Measurements from ENCODE around the gene ABCB9. TPM values are rescaled to one million over a fixed set of nuclear protein-coding genes. Genes with fewer than 3 reads are reported as not detected.

Gene ABCB9
- polyA plus RNA-seq, 3 donors, result 1.5 to 3.3 (median 1.8) TPM

DNA sequence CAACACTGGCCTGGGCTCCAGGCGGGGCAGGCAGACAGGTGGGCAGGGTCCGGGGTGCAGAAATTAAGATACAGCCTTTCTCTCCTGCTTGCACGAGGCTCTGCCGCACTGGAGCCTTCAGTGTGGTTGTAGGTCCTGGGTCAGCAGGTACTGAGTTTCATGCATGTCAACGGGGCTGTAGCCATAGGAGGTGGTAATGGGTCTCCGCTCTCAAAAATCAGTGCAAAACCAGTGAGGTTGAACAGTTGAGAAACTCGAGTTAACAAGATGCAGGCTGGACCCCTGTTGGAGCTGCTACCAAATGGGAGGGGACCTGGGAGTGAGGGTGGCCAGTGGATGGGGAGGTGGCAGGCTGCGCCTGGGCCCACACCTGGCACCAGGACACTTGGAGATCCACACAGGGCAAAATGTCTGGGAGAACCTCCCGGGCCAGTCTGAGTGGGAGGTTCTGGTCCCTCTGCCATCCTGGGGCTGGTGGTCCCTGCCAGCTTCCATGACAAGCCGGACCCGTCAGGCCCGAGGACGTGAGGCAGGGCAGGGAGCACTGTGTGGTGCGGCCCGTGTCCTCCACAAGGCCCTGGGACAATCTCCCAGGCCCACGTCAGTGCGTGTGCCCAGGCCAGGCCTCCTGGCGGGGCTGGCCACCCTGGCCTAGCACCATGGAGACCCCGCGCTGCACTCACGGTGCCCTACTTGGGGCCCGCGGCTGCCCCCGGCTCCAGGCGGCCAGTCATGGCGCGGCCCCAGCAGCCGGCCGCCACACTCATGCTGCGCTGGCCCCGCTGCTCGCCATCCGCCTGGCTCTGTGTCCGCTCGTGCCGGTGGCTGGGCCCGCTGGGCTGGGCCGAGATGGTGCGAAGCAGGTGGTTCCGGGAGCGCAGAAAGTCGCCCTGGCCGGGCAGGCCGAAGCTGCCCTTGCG lies 19.3 kb upstream of the ABCB9 start:
- no peak overlapping the region for H3K27ac ChIP-seq (ENCODE audit: low read depth, low read length)
- 90 to 91% (median 90%) methylated on average over 43 to 45 of the region's 45 CpGs for WGBS, 3 donors

DNA sequence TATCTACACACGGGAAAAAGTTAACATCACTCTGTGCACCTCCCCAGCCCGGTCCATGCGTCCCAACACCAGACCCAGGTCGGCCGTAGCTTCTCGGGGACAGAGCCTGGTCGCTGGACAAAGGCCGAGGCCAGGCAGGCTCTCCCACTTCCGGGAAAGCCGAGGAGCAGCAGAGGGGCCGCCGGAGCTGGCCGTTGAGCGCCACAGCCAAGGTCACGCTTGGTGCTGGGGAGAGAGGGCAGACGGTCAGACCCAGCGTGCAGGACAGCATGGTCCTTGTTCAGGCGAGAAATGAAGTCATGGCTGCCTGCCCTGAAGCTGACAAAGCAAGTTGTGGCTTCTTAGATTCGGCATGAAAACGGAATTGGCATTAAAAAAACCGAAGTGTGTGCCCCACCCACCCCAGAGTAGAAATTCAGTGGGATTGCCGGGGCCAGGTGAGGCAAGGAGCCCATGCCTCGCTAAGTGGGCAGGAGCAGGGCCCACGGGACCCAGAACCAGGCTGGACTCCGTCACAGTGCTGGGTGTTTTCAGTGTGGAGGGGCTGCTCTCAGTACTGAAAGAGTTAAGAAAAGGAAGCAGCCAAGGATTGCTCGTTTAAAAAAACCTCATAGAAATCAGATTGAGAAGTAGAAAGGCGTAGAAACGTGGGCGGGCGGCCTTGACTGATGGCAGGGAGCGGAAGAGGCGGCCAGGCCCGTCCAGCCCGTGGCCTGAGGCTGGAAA lies 18.5 kb upstream of the ABCB9 start:
- 20 to 22% (median 21%) methylated on average over 34 of the region's 34 CpGs for WGBS, 3 donors
- no peak overlapping the region for H3K27ac ChIP-seq (ENCODE audit: low read depth, low read length)

DNA sequence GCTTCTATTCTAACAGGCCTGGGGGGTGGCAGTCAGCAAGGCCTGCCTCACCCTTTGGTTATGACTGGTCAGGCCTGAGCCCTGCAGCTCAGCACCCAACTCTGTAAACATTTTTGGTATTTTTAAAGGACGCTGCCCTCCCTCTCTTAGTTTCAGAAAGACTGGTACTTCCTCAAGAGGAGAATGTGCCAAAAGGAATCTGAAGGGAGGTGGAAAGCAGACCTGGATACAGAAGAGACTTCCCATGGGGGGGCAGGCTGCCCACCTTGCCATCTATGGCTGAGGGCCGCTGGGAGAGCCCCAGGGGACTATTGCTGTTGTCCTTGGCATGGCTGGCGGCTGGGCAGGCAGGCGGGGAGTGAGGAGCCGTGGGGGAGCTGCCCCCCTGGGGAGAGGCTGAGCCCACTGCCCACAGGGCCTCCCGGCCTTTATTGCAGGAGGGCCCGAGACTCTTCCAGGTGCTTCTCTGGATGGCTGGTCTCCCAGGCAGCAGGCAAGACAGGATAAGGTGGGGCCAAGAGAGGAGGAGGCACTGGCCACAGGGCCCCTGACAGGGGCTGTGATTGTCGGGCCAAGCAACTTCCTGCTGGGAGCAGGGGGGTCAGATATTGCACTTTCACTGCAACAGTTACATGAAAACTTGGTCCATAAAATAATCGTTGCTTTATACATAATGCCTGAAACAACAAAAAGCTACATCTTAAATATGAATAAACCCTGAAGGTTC lies 17.7 kb upstream of the ABCB9 start:
- no peak overlapping the region for H3K27ac ChIP-seq (ENCODE audit: low read depth, low read length)
- 28 to 36% (median 29%) methylated on average over 9 of the region's 9 CpGs for WGBS, 3 donors

DNA sequence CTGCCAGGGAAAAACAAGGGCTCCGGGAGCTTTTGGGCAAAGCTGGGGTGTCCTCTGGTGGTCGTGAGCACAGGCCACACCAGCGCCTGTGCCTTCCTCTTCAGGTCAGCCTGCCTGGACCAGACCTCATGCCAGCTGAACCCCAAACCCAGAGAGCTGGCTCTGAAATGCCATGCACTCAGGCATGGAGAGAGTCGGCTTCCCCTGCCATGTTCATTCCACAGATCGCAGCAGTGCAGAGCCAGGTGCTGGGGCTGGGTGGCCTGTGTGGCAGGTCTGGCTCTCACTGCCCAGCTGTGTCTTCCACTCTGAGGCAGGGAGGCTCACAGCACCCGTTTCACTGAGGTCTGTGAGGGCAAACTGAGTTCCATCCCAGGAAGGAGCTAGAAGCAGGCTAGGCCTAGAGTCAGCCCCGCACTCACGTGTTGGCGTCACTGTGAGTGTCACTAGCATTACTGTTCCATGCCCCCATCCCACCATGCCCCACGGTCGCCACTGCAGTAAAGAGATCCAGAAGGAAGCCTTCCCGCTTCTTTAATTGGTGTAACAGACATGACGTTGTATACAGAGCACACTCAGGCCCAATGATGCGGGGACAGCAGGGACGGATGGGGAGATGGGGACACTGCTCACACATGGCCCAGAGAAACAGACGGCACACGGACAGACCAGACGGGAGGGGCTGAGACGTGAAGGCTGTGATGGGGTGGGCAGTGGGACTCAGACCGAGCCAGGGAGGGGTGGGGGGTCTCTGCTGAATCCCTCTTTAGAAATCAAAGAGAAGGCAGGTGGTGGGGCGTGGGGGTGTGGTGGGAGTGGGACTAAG lies 16.9 kb upstream of the ABCB9 start:
- 76 to 80% (median 78%) methylated on average over 21 of the region's 21 CpGs for WGBS, 3 donors

DNA sequence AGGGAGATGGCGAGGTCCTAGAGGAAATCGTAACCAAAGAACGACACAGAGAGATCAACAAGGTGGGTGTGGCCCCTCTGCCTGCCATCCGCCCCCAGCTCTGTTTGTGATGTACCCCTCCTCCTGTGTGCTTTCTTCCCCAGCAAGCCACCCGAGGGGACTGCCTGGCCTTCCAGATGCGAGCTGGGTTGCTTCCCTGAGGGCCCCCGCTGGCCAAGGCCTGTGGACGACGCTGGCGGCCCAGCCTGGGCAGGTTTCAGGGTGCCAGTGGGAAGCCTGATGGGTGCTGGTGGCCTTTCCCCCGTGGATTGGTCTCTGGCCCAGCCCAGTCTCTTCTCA lies 16.2 kb upstream of the ABCB9 start:
- WGBS, 3 donors, result 74 to 88% (median 75%) methylated on average over 10 to 11 of the region's 11 CpGs
- no peak overlapping the region for H3K27ac ChIP-seq (ENCODE audit: low read depth, low read length)

More for the DNA sequence above, 16.9 kb upstream of the ABCB9 start:
- no peak overlapping the region for H3K27ac ChIP-seq (ENCODE audit: low read depth, low read length)

DNA sequence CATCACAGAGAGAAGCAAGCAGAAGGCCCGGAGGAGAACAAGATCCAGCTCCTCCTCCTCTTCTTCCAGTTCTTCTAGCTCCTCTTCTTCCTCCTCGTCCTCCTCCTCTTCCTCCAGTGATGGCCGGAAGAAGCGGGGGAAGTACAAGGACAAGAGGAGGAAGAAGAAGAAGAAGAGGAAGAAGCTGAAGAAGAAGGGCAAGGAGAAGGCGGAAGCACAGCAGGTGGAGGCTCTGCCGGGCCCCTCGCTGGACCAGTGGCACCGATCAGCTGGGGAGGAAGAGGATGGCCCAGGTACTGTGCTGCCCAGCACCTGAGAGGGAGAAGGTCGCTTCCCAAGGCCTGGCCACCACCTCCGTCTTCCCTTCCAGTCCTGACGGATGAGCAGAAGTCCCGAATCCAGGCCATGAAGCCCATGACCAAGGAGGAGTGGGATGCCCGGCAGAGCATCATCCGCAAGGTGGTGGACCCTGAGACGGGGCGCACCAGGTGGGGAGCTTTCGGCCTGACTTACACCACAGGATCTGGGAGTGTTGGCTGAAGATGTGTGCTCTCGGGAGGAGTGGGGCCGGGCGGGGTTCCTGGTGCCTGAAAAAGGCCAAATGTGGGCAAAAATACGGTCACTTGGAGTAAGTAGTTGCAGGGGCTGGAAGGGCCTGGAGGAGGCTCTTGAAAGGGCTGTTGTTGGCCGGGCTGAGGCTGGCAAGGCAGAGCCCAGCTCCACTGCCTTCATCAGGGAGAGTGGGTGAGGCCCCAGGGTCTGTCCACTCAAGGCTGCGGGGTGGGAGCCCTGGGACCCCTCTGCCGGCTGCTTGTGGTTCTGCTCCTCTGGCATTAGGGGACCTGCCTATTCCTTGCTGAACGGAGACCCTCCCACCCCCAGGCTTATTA lies 15.6 kb upstream of the ABCB9 start:
- WGBS, 3 donors, result 61 to 67% (median 61%) methylated on average over 23 to 25 of the region's 25 CpGs
- no peak overlapping the region for H3K27ac ChIP-seq (ENCODE audit: low read depth, low read length)

DNA sequence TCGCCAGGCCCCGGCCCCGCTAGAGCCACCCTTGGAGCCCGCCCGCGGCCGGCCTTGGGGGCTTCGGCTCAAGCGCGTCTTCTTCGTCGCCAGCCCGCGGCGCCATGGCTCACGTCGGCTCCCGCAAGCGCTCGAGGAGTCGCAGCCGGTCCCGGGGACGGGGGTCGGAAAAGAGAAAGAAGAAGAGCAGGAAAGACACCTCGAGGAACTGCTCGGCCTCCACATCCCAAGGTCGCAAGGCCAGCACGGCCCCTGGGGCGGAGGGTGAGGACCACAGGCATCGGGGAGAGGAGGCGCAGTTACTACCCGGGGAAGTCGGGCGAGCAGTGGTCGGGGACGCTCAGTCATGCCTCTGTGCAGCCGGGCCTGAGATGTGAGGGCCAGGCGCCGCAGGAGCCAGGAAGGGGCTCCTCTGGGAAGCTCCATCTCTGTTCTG lies 14.8 kb upstream of the ABCB9 start:
- 1% methylated on average over 40 of the region's 40 CpGs for WGBS, 3 donors
- H3K27ac ChIP-seq (ENCODE audit: low read depth, low read length), result no peak overlapping the region

DNA sequence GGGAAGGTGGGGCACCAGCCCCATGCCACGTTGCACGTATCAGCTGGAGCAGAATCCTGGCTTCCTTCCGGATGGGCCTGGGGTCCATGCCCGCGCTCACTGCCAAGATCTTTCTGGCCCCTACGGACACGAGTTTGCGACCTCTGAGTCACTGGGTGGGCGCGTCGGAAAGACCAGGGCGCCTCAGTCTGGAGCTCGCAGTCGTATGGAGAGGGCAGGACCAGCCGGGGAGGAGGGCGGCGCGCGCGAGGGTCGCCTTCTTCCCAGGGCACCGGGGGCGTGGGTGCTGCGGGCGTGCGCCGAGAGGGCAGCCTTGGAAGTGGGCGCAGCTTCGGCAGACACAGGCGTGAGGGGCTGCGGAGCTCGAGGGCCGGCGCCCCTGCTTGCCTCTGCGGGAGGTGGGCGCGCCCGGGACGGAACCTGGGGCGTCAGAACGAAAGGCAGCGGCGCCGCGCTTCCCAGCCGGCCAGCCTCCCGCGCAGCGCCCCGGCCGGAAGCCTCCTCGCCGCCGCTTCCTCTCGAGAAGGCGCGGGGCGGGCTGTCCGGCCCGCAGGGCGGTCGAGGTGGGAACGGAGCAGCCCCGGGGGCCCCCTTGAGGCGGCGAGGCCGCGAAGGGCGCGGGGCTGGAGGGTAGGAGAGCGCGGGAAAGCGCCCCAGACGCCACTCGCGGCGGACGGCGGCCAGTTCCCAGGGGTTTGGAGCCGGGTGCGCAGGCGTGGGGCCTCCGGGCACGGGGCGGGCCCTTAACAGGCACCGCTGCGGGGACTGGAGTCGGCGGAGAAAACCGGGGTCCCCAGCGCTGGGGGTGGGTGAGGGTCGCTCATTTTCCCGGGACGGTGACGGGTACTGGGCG lies 14.1 kb upstream of the ABCB9 start, which contains the start of gene ARL6IP4:
TSS of gene ARL6IP4 (plus strand) at position 499 of the 853 bp plus-strand sequence. CDS start 459 bp downstream, outside the sequence.
- no peak within 1 kb of the TSS for H3K27ac ChIP-seq (ENCODE audit: low read depth, low read length)
- 0% methylated on average over 84 to 96 of the region's 96 CpGs for WGBS, 3 donors

DNA sequence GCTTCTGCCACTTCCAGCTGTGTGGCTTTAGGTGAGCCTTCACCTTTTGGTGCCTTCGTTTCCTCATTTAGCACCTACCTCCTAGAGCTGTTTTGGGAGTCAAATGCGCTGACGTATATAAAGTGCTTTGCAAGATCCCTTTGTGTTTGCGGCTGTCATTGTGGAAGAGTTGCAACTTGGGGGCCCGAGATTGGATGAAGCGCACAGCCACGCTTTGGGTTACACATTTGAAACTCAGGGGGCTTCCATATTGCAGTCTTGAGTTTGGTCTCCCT lies 13.6 kb upstream of the ABCB9 start:
- H3K27ac ChIP-seq (ENCODE audit: low read depth, low read length), result no peak overlapping the region

DNA sequence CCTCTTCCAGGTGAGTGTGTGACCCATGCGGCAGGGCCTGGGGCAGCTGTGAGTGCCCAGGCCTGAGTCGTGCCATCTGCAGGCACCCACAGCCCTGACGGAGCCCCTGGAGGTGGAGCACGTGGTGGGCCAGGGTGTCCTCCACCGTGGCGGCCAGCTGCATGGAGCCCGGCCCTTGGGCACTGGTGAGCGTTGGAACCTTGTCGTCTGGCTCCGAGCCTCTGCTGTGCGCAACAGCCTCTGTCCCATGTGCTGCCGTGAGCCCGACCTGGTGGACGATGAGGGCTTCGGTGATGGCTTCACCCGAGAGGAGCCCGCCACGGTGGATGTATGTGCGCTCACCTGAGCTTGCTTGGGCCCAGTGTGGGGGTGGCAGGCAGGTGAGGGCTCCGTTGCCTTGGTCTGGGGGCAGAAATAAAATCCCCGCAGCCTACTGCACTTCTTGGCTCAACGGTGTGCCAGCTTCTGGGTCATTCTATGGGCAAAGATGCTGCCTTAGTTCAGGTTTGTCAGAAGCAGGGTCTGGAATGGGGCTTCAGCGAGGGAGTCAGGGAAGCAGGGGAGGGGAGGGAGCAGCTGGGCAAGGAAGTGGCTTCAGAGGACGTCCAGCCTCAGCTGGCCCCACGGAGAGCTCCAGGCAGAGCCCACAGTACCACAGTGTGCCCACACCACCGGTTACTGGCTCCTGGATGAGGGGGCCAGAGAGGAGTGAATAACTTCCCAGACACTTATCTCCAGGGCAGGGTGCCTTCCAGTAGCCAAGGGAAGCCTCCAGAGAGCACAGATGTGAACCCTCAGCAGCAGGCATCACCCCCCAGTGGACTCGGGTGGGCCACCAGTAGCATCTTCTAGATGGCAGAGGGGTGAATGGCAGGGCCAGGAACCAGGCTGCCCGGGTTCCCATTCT lies 13.0 kb upstream of the ABCB9 start:
- 68 to 78% (median 73%) methylated on average over 28 of the region's 28 CpGs for WGBS, 3 donors
- no peak overlapping the region for H3K27ac ChIP-seq (ENCODE audit: low read depth, low read length)

More for the DNA sequence above, 13.6 kb upstream of the ABCB9 start:
- WGBS, 3 donors, result 4 to 15% (median 9%) methylated on average over 7 of the region's 7 CpGs

DNA sequence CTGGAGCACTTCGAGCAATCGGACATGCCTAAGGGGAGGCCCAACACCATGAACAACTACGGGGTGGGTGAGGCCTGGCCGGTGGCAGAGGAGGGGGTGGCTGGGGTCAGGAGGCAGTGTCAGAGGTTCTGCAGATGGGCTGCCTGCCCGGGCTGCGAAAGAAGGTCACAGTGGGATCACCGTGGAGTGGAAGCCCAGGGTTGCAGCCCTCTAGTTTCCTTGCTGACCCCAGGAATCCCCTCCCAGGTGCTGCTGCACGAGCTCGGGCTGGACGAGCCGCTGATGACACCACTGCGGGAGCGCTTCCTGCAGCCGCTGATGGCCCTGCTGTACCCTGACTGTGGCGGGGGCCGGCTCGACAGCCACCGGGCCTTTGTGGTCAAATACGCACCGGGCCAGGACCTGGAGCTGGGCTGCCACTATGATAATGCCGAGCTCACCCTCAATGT lies 12.3 kb upstream of the ABCB9 start:
- H3K27ac ChIP-seq (ENCODE audit: low read depth, low read length), result no peak overlapping the region
- 81 to 87% (median 84%) methylated on average over 16 to 21 of the region's 21 CpGs for WGBS, 3 donors

DNA sequence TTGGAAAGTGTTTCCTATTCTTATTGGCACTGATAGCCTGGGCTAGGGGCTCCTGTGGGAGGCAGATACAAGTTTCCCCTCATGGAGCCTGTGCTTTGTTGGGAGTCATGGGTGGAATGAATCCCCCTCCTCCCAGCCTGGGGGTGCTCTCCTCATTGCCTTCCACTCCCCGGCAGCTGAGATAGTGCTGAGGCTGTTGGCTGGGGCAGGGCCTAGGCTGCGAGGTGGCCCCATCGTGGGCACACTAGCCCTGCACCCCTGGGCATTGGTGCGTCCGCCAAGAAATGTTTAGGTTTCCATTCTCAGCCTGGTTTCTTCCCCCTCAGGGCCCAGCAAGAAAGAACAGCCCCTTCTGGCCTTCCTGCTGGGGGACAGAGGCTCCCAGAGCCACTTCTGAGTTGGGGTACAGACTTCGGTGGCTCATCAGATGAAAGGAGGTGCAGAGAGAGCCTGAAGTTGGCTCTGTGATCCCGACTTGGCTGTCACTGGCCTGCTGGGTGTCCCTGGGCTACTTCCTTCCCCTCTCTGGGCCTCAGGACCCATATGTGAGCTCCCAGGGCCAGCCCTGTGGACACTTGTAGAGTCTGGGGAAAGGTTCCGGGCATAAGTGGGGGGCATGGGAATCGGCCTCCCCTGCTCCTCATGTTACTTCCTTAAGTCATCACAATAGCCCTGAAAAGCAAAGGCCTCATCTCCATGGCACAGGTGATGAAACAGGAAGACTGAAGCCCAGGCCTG lies 11.6 kb upstream of the ABCB9 start:
- WGBS, 3 donors, result 83 to 86% (median 83%) methylated on average over 9 of the region's 9 CpGs
- H3K27ac ChIP-seq (ENCODE audit: low read depth, low read length), result no peak overlapping the region

DNA sequence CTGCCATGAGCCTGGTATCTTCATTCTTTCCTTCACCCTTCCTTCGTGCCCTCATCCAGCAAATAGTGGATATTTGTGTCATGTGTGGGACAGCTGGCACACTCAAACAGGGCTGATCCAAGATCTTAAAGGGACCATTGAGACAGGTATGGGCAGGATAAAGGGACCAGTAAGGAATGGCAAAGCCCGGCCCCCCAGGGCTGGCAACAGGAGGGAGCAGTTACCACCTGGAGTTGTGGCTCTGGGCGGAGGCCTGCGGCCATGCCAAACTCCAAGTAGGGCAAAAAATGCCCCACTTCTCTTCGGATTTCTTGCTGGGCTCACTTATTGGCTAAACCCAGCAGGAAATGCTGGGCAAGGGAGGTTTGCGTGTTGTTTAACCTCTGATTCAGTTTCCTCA lies 10.9 kb upstream of the ABCB9 start:
- 87 to 91% (median 91%) methylated on average over 6 of the region's 6 CpGs for WGBS, 3 donors
- no peak overlapping the region for H3K27ac ChIP-seq (ENCODE audit: low read depth, low read length)

DNA sequence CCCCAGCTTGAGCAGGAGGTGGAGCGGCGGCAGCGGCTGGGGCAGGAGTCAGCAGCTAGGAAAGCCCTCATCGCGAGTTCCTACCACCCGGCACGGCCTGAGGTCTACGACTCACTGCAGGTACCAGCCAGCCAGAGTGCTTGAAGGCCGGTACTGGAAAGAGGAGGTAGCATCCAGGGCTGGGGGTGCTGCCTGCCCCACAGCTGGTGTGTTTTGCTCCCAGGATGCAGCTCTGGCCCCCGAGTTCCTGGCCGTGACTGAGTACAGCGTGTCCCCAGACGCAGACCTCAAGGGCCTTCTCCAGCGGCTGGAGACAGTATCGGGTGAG lies 10.3 kb upstream of the ABCB9 start:
- no peak overlapping the region for H3K27ac ChIP-seq (ENCODE audit: low read depth, low read length)
- WGBS, 3 donors, result 71 to 88% (median 85%) methylated on average over 15 of the region's 15 CpGs

Data from adipose tissue (tissue), 3 donors.